Hippocampal formation (tissue), 2 donors: ENCODE results near the gene NIPAL3.

Experiments used
- DNase-seq, 2 donors: peaks; one replicate each; lab custom pipeline; 2025; lab: John Stamatoyannopoulos, UW

The NIPAL3 gene

DNA sequence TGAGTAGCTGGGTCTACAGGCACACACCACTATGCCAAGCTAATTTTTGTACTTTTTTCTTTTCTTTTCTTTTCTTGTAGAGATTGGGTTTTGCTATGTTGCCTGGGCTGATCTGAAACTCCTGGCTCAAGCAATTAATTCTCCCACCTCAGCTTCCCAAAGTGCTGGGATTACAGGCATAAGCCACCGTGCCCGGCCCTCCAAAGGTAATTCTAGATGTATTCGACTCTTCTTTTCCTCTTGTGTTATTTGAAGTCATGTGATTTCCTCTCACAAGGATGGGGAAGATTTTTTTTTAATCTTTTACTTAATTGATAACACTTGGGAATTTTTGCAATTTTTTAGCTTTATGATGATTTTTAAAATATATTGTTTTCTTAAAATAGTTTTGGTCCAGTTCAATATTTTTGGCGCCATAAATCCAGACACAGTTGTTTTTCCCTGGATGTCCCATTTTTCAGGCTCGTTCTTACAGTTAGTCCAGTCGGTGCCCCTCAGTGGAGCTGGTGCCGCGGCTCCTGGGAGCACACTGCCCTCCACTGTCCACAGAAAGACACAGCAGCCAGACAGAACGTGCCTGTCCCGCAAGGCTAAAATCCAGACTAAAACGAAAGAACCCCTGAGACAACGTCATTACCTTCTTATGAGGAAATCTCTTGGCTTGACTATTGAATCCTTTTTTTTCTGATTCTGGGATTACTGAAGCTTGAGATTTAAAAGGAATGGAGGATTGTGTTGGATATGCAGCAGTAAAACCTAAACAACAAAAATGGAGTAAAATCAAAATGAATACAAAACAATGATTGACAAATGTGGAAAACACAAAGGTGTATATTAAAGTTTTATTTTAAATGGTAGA lies 24.4 kb upstream of the NIPAL3 start:
- peak; percentile 69 to 71 for DNase-seq

DNA sequence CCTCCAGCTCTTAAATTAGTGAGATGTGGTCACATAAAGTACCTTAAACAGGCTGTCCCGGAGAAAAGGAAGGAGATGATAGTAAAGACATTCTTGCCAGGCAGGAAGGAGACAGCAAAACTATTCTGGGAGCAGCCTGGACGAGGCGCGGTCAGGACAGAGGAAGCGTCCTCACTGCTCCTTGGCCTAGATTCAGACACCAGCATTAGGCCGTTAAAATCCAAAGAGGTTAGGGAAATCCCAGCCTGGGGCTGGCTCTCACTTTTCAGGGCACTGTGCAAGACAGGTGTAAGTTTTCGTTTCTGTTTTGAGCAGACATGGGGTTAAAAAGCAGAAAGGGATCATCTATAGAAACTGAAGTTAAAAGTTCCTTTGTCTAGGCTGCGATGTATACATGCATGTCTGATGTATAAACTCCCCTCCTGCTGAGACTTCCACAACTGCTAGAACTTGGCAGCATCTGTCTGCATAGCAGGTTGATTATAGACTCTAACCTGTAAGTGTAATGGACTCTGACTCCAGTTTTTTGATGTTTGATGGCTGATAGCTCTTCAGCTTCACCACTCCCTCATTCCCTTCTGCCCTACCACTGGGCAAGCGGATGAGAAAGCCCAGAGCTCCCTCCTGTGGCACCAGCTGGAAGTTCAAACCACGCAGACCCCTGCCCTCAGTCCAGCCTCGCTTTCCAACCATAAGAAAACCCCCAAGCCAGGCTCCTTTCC lies 23.6 kb upstream of the NIPAL3 start:
- DNase-seq, result peak; percentile 41 to 63

DNA sequence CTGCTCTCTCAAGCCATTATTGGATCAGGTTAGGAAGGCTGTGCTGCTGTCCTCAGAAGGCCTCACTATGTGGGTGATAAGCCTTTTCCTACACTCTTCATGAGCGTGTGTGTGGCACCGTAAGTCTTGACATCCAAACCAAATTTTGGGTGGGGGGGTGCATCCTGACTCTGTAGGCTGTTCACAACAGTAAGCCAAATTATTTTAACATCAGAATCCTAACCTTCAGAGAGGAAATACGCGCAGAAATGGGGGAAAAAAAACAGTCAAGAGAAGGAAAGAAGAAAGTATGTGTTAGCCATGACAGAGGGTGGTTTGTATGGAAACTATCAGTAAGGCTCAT lies 23.0 kb upstream of the NIPAL3 start:
- DNase-seq, result no peak

DNA sequence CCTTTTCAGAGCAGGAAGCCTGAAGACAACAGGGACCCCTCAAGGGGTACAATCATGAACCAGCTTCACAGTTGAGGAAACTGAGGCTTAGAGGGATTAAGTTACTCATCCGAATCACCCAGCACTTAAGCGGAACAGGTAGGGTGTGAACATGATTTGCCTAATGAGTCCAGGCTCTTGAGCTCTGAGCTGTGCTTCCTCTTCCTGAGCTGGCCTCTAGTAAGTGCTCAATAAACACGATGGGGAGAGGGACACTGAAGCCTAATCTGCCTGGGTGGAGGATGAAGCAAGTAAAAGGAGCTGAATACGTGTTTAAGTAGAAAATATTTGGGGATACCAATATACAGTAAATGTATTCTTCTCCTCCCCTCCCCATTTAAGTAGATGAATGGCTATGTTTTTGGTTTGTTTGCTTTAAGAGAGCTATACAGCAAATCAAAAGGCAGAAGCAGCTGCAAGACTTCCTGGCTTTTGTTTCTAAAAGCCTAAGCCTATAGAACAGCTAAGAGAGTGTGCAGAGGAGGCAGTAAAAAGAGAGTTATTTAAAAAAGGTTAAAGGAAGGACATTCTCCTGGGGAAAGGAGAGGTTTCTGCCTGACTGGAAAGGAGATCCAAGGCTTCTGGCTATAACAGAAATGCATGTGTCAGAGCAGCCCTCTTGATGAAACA lies 22.5 kb upstream of the NIPAL3 start:
- no peak for DNase-seq

DNA sequence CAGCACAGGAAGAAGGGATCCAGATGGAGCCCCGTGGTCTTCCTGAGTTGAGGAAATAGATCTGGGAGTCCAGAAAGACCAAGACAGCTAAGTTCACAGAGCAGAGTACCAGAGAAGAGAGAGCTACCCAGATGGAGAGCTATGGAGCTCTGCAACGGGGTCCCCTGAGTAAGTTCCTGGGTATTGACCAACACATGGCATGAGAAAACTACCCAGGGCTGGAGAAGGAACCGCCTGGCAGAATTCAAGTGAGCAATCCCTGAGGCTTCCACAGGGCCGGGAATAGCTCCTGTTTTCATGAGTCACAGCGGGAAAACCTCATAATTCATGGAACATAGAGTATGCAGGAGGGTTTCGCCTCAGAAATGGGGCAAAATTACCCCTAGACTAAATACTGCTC lies 21.7 kb upstream of the NIPAL3 start:
- no peak for DNase-seq

DNA sequence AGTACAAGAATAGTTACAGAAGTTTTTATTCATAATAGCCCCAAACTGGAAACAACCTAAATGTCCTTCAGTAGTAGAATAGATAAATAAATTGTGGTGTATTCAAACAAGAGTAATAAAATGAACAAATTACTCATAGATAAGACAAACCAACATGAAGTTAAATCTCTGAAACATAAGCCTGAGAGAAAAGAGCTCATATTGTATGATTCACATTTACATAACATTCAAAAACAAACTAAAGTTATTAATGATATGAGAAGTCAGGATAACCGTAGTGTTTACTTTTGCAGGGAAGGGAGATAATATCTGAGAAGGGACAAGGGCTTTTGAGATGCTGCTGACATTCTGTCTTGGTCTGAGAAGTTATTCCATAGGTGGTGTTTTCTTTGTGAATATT lies 15.5 kb upstream of the NIPAL3 start:
- DNase-seq, result no peak

DNA sequence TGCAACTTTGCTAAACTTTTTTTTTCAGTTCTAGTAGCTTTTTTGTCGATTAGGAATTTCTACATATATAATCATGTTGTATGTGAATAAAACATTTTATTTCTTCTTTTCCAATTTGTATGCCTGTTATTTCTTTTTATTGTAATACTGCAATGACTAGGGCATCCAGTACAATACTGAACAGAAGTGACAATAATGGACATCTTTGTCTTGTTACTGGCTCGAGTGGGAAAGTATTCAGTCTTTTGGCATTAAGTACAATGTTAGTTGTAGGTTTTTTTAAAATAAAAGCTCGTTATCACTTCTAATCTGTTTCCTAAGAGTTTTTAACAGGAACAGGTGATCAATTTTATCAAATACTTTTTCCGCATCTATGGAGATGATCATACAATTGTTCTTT lies 11.8 kb upstream of the NIPAL3 start:
- peak in 1 of 2 donors; percentile 75 for DNase-seq

DNA sequence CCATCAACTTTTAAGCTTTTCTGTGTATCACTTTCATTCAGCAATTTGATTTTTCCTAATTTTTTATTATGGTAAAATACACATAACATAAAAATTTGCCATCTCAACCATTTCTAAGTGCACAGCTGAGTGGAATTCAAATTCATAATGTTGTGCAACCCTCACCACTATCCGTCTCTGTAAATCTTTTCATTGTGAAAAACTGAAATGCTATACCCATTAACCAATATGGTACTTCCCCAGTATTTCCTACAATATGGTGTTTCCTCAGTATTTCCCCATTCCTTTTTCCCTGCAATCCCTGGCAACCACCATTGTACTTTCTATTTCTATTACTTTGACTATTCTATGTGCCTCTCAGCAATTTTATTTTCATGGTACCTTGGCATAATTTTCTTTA lies 8.8 kb upstream of the NIPAL3 start:
- DNase-seq, result no peak

DNA sequence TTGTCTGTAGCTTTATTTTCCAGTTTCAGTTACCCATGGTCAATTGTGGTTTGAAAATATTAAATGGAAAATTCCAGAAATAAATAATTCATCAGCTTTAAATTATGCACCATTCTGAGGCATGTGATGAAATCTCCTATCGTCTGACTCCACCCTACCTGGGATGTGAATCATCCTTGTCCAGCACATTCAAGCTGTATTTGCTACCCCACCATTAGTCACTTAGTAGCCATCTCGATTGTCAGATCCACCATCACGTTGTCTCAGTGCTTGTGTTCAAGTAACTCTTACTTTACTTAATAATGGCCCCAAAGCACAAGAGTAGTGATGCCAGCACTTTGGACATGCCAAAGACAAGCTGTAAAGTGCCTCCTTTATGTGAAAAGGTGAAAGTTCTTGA lies 6.1 kb upstream of the NIPAL3 start:
- DNase-seq, result no peak

DNA sequence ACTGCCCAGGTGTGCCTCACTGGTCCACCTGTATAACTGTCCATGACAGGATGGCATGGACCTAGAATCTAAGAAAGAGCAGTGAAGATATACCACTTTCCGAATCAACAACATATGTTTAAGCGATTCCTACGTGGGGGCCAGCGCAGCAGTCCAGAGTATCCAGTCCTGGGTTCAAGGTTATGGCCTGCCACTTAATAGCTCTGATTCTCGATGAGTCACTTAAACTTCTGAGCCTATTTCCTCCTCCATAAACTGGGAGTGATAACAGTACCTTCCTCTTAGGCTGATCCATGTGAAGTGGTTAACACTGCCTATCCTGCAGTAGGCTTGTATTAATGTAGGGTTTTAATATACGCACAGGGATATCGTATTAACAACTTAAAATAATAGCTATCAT lies 4.9 kb upstream of the NIPAL3 start:
- no peak for DNase-seq

DNA sequence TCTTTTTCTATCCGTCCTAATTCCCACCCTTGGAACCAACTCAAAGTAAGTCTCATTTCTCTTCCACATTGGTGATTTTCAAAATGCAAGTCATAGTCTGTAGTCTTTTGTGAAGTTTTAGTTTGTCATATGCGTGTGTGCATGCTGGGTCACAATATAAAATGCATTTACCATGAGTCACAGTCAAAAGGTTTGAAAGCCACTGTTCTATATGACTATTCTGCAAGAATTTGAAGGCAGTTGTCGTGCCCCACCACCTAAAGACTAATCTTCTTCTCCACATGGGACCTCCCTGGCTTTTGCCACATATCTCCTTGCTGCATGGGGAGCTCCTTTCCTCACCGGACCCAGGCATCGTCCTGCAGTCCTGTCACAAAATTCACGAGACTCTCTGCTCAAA lies 3.6 kb upstream of the NIPAL3 start:
- no peak for DNase-seq

DNA sequence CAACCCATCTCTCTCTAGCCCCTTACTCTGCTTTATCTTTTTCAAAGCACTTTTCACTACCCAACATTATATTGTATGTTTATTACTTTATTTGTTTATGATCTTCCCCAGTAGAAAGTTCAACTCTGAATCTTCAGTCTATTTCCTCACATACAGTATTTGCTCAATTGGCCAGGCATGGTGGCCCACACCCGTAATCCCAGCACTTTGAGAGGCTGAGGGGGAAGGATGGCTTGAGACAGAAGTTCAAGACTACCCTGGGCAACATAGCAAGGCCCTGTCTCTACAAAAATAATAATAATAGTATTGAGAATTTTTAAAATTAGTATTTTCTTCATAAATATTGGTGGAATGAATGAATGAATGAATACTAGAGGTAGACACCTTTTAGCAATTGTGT lies 3.2 kb upstream of the NIPAL3 start:
- DNase-seq, result no peak

DNA sequence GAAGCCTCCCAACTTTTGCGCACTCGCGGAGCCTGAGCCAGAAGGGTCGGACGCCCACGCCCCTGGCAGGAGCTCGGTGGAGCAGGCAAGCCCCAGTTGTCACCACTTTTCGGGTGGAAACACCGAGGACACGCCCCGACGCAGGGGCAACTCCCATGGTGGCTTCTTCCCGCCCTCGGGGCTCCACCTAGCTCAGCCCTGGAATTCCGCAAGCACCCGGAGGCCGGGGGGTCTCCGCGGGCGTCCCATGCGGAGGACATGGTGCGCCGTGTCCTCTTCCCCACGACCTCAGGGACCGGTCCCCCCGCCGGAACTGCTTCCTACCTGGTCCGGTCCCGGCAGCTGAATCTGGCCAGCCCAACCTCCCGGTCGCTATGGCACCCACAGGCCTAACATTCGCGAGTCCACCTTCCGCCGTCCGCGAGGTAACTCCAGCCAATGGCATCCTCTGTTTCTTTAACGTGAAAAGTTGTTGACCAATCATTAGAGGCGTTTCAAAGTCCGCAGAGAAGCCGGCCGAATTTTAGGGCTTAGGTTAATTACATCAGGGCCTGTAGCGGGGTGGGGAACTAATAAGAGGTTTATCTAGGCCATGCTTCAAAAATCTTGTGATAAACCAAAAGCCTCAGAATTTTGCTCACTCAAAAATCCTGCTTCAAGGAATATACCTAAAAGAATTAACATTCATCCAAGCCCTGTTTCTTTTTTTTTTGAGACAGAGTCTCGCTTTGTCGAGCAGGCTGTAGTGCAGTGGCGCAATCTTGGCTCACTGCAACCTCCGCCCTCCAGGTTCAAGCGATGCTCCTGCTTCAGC lies 2.0 kb upstream of the NIPAL3 start, which contains the start of gene STPG1:
Gene STPG1, minus strand, starts transcription at position 433 of the 814 bp plus-strand sequence. CDS start 12,394 bp downstream, outside the sequence.
- peak; percentile 63 to 79 for DNase-seq

DNA sequence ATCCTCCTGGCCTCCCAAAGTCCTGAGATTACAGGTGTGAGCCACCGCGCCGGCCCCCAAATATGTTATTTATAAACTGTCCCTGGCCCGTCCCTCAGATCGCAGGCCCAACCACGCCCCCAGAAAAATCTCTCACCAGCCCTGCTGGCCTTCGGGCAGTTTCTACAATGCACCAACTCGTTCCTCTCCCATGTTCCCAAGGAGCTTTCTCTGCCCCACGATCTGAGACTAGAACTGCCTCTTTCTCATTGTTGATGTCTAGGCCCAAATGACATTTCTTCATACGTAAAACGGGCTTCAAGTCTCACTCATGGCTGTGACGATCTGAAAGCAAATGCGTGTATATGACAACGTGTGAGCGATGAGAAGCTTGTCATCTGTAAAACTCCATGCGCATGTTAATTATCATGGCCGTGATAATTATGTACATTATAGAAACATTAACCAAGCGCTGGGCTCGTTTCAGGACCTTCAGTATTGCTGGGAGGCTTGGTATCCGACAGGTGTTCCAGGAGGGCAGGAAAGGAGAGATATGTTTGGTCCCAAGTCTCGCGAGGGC lies 748 bp upstream of the NIPAL3 start:
- DNase-seq, result no peak

DNA sequence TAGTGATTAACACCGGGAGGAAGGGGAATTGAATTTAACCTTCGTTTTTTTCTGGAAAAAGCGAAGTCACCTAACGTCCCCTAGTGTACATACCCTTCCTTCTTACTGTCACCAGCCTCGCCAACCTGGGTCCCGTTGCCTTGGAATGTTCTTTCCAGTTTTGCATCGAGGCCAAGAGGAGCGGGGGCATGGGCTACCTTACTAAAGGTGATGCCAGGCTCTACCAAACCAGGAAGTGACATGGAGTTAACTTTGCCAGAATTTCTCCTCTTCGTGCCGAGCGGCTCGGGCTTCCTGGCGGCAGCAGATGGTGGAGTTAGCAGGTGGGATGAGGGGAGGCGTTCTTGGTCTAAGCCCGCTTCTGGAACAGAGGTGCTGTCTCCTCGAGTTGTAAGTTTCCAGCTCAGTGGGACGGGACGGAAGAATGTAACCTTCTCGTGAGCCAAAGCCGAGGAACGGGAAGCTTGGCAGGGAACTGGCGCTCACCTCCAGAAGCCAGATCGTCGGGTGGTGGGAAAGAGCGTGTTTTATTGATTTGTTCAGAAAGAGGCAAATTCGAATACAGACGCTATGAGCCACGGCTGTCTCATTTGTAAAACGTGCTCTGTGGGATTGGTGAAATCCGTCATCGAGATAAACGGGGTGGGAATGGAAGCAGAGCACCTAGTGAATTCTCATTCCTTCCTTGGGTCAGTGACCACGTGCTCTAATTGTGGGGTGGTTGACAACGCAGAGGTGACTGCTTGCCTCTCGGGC lies 486 bp downstream of the NIPAL3 start:
- DNase-seq, result peak in 1 of 2 donors; percentile 71

DNA sequence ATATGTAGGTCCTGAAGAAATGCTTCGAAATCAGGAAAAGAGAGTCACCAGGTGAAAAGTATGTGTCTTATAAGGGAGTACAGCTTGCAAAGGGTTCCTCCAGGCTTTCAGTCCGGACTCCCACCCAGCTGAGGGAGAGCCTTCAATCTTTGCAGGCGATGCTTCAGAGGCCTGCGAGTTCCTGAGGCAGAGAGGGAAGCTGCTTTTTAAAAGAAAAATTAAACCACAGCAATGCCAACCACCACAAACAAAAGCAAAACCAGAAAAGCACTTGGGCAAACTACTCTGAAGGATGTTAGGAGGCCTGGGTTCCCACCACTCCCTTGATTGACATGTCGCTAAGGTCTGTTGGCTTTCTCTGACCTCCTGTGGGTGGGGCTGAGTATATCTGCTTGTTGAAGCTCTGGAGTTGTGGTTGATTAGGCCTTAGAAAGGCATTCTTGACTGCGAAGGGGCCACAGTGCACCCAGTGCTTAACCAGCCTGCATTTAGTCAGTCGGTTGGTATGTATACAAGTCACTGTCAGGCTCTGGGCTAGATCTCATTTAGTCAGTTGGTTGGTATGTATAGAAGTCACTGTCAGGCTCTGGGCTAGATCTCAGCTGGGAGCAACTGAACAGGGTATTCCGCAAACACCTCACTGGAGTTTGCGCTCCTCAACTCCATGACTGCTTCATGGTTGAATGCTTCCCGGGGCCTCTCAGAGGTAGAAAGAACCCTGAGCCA lies 1.2 kb downstream of the NIPAL3 start:
- no peak for DNase-seq

DNA sequence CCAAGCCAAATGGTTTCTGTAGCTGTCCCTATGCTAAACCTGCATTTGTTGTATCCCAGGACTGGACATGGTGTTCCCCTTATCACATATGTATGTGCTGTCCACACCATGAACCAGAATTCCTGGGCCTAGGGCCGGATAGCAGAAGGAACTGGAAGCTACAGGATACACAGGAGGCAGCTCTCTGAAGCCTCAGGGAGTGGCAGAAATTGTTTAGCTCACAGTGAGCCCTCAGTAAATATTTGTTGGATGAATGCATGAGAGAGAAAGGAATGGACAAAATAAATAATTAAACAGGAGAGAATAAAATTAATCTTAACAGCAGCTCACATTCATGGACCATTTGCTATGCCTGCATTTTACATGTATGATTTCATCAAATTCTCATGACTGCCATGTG lies 2.1 kb downstream of the NIPAL3 start:
- no peak for DNase-seq

DNA sequence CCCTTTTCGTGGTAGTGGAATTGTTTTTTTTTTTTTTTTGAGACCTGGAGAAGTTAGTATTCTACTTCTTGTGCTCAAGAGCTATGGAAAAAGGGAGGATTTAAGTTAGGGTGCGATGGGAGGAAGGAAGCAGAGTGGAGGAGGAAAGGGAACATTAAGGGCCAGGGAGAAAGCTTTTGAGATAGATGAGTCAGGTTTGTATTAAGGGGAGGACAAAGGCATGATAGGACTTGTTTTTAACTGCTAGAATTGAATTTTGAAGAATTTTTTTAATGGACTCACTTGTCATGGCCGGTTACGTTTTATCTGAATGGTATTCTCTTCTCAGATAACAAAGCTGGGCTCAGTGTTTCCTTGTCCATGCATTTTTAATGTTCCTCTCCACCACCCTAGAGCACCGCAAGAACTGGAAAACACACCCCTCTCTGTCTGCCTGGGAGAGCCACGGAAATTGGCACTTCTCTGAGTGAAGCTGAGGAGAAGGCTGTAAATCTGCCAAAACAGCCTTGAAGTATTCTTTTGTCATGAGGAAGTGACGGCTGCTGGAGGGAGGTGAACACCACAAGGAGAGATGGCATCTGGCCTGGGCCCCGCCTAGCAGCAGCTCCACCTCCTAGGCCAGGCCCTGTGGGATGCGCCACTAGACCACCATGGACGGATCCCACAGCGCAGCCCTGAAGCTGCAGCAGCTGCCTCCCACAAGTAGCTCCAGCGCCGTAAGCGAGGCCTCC lies 3.5 kb downstream of the NIPAL3 start:
- peak; percentile 35 to 65 for DNase-seq

DNA sequence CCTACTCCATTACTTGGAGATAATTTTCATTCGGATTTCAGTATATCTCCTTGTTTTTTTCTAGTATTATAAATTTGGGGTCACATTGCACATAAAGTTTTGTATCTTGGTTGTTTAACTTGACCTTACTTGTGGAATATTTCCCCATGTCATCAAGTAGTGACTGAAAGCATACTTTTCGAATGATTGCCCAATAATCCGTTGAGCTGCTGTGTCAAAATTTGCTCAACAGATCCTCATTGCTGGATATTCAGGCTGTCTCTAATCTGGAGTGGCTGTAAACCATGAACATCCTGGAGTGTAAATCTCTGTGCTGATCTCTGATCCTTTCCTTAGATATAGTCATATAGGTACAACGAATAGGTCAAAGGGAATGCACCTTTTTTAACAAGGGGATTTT lies 4.9 kb downstream of the NIPAL3 start:
- DNase-seq, result no peak
